Ishikawa (cell line): Measurements from ENCODE around the gene EN1.

Experiments used
- CEBPB ChIP-seq: IDR thresholded peaks from 2 replicates; pipeline ENCODE4 v1.6.1; 2012
- CREB1 ChIP-seq: IDR thresholded peaks from 2 replicates; pipeline ENCODE4 v1.6.1; 2012; ENCODE audit warnings: low read depth
- EGR1 ChIP-seq: IDR thresholded peaks from 2 replicates; pipeline ENCODE4 v1.6.1; 2012
- EP300 ChIP-seq: IDR thresholded peaks from 2 replicates; pipeline ENCODE4 v1.6.1; 2012; ENCODE audit warnings: borderline replicate concordance
- FOXM1 ChIP-seq: IDR thresholded peaks from 2 replicates; pipeline ENCODE4 v1.6.1; 2012; ENCODE audit warnings: low read depth, borderline replicate concordance
- MAX ChIP-seq: IDR thresholded peaks from 2 replicates; pipeline ENCODE4 v1.6.1; 2012
- NFIC ChIP-seq: IDR thresholded peaks from 2 replicates; pipeline ENCODE4 v1.6.1; 2012
- RAD21 ChIP-seq: IDR thresholded peaks from 2 replicates; pipeline ENCODE4 v1.6.1; 2012; ENCODE audit warnings: low read depth
- TAF1 ChIP-seq: IDR thresholded peaks from 2 replicates; pipeline ENCODE4 v1.6.1; 2012; ENCODE audit warnings: low read depth, mild to moderate bottlenecking
- TCF12 ChIP-seq: IDR thresholded peaks from 2 replicates; pipeline ENCODE4 v1.6.1; 2012; ENCODE audit warnings: low read depth
- TEAD4 ChIP-seq: IDR thresholded peaks from 2 replicates; pipeline ENCODE4 v1.6.1; 2012
- YY1 ChIP-seq: IDR thresholded peaks from 2 replicates; pipeline ENCODE4 v1.6.1; 2012; ENCODE audit warnings: low read depth
- ZBTB7A ChIP-seq: IDR thresholded peaks from 2 replicates; pipeline ENCODE4 v1.6.1; 2012; ENCODE audit warnings: low read depth
- TF ChIP-seq, protein P1 (sequence below): IDR thresholded peaks from 2 replicates; pipeline ENCODE4 v1.6.1; 2012
- TF ChIP-seq, protein P2 (sequence below): IDR thresholded peaks from 2 replicates; pipeline ENCODE4 v1.6.1; 2012; ENCODE audit warnings: low read depth, mild to moderate bottlenecking

The EN1 gene

GRCh38 chr2:118846953-118847761 lies at the start of gene EN1:
Gene EN1 (minus strand): TSS chr2:118847648. CDS start chr2:118847167, 481 bp downstream.
- TF ChIP-seq NFIC (no peak), CREB1 (no peak), RAD21 (no peak), EP300 (no peak), YY1 (no peak), EGR1 (no peak)
- TF ChIP-seq, protein P1, sequence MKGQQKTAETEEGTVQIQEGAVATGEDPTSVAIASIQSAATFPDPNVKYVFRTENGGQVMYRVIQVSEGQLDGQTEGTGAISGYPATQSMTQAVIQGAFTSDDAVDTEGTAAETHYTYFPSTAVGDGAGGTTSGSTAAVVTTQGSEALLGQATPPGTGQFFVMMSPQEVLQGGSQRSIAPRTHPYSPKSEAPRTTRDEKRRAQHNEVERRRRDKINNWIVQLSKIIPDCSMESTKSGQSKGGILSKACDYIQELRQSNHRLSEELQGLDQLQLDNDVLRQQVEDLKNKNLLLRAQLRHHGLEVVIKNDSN, result no peak

GRCh38 chr2:118893100-118893499 lies 45.7 kb upstream of the EN1 start:
- TF ChIP-seq TEAD4 (no peak), CEBPB (no peak), CREB1 (no peak), FOXM1 (no peak), TCF12 (no peak)

GRCh38 chr2:118889995-118890394 lies 42.5 kb upstream of the EN1 start:
- TF ChIP-seq TCF12, result no peak
- no peak for TF ChIP-seq NFIC
- no peak for TF ChIP-seq TEAD4
- no peak for TF ChIP-seq EP300
- TF ChIP-seq RAD21, result no peak
- TF ChIP-seq CEBPB, result no peak
- TF ChIP-seq CREB1, result no peak
- TF ChIP-seq ZBTB7A, result no peak
- TF ChIP-seq FOXM1, result no peak
- TF ChIP-seq YY1, result no peak
- TF ChIP-seq, protein P2, sequence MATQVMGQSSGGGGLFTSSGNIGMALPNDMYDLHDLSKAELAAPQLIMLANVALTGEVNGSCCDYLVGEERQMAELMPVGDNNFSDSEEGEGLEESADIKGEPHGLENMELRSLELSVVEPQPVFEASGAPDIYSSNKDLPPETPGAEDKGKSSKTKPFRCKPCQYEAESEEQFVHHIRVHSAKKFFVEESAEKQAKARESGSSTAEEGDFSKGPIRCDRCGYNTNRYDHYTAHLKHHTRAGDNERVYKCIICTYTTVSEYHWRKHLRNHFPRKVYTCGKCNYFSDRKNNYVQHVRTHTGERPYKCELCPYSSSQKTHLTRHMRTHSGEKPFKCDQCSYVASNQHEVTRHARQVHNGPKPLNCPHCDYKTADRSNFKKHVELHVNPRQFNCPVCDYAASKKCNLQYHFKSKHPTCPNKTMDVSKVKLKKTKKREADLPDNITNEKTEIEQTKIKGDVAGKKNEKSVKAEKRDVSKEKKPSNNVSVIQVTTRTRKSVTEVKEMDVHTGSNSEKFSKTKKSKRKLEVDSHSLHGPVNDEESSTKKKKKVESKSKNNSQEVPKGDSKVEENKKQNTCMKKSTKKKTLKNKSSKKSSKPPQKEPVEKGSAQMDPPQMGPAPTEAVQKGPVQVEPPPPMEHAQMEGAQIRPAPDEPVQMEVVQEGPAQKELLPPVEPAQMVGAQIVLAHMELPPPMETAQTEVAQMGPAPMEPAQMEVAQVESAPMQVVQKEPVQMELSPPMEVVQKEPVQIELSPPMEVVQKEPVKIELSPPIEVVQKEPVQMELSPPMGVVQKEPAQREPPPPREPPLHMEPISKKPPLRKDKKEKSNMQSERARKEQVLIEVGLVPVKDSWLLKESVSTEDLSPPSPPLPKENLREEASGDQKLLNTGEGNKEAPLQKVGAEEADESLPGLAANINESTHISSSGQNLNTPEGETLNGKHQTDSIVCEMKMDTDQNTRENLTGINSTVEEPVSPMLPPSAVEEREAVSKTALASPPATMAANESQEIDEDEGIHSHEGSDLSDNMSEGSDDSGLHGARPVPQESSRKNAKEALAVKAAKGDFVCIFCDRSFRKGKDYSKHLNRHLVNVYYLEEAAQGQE, result no peak
- no peak for TF ChIP-seq TAF1
- TF ChIP-seq EGR1, result no peak
- no peak for TF ChIP-seq MAX
- TF ChIP-seq, protein P1, result no peak

GRCh38 chr2:118883792-118884191 lies 36.3 kb upstream of the EN1 start:
- TF ChIP-seq YY1 (no peak), CREB1 (no peak), EP300 (no peak)

DNA sequence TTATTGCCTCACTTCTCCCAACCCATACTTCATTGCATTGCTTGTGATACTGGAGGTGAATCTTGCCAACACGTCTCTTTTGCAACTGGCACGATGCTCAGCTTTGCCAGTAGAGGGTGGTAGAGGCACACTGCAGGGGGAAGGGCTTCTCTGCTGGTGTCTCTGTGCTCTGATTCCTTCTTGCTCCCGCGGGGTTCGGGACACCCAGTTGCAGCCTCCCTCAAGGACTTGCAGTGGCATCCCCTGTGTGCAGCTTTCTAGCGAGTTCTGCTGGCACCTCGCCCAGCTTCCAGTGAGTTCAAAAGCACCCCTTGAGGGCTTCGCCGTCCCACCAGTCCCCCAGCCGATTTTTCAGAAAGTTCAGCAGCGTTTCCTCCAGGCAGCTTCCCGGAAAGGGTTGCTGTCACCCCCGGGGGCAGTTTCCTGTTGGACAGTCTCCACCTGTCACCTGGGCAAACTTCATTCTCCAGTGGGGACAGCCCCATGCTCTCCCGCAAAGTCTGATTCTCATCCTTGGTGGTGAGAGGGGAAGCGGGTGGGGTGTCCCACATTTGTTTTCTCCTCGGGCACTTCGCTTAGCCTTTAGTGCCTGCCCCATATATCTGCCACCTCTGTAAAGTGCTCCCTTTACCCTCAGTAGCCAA lies 35.4 kb upstream of the EN1 start:
- TF ChIP-seq RAD21 (peak; percentile 78), MAX (no peak), CEBPB (no peak)

DNA sequence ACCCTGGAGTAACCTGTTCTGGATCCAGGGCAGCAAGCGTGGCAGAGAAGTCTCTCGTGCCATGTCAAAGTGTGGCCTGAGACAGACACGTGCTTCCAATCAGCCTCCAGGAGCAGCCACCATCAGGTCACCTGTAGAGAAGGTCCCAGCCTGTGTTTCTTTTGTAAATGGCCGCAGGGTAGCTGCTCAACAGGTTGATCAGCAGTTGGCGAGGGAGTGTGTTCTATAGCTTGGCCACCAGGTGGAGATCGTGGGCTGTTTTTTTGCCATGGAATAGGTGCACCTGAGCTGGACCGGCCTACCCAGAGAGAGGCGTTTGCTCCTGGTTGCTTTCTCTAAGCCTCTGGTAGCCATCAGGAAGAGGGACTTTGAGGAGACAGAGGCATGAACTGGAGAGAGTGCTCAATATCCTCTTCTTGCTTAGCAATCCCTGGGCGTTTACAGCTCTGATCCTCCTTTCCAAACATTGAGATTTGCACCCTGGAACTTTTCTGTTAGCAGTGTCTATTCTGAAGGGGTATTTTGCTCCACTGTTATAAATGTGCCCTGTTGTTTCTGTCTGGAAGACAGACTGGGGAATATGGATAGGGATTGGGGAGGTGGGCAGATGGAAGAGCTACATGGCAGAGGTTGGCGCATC lies 34.2 kb upstream of the EN1 start:
- TF ChIP-seq, protein P1, result no peak
- TF ChIP-seq EGR1 (no peak), TCF12 (no peak), MAX (no peak), FOXM1 (no peak), YY1 (peak; percentile 56; the same call in 1 of the 2 replicates), CREB1 (no peak), TEAD4 (no peak), CEBPB (no peak), EP300 (no peak), ZBTB7A (no peak), NFIC (no peak), RAD21 (peak; percentile 69), TAF1 (no peak)
- TF ChIP-seq, protein P2, result no peak
